ENCODE data around the gene MACROH2A1. TPM values are rescaled to one million over a fixed set of nuclear protein-coding genes. Genes with fewer than 3 reads are reported as not detected.

Gene MACROH2A1
- polyA plus RNA-seq, 1 experiment: 129 TPM

- Histone ChIP-seq H3K4me3 (ENCODE audit: low read depth, low read length) (no peak overlapping the region), H3K9me3 (ENCODE audit: control insufficient read depth, insufficient read depth, low read length) (no peaks in the 10 kb centered on the region; the same call in 1 of the 2 replicates), H3K27me3 (ENCODE audit: control insufficient read depth, insufficient read depth, low read length) (no peaks in the 10 kb centered on the region), H3K27ac (ENCODE audit: low read depth, low read length) (peak overlapping the region; percentile 83)
- TF ChIP-seq, protein P1, sequence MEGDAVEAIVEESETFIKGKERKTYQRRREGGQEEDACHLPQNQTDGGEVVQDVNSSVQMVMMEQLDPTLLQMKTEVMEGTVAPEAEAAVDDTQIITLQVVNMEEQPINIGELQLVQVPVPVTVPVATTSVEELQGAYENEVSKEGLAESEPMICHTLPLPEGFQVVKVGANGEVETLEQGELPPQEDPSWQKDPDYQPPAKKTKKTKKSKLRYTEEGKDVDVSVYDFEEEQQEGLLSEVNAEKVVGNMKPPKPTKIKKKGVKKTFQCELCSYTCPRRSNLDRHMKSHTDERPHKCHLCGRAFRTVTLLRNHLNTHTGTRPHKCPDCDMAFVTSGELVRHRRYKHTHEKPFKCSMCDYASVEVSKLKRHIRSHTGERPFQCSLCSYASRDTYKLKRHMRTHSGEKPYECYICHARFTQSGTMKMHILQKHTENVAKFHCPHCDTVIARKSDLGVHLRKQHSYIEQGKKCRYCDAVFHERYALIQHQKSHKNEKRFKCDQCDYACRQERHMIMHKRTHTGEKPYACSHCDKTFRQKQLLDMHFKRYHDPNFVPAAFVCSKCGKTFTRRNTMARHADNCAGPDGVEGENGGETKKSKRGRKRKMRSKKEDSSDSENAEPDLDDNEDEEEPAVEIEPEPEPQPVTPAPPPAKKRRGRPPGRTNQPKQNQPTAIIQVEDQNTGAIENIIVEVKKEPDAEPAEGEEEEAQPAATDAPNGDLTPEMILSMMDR (IDR thresholded peaks at IDR 0.05; ENCODE audit: low read depth, low read length): no peak
- DNase-seq (ENCODE audit: low read depth, low spot score): no peak
- POLR2A ChIA-PET: interaction anchor here (0.9 kb wide), 1 partner anchor 20 kb away, joined by 3 read pairs; no protein-coding TSS in a partner anchor
- CTCF ChIA-PET: interaction anchor here (1.5 to 2.3 kb wide), 2 partner anchors 28 to 34 kb away, joined by 3 to 7 read pairs; no protein-coding TSS in a partner anchor
Observed at GRCh38 chr5:135392256-135392655, 6.8 kb downstream of the MACROH2A1 start.

GRCh38 chr5:135391869-135392255, 7.2 kb downstream of the MACROH2A1 start:
- TF ChIP-seq, protein P1 (IDR thresholded peaks at IDR 0.05; ENCODE audit: low read depth, low read length): no peak
- CTCF ChIA-PET: interaction anchor here (1.2 to 2.3 kb wide), 3 partner anchors 19 to 34 kb away, joined by 3 to 7 read pairs (median 5); no protein-coding TSS in a partner anchor
- H3K27ac ChIP-seq (ENCODE audit: low read depth, low read length): peak overlapping the region; percentile 83
- POLR2A ChIA-PET: interaction anchor here (0.9 kb wide), 1 partner anchor 20 kb away, joined by 3 read pairs; no protein-coding TSS in a partner anchor
- H3K9me3 ChIP-seq (ENCODE audit: control insufficient read depth, insufficient read depth, low read length): no peaks in the 10 kb centered on the region; the same call in 1 of the 2 replicates
- H3K4me3 ChIP-seq (ENCODE audit: low read depth, low read length): no peak overlapping the region
- DNase-seq (ENCODE audit: low read depth, low spot score): no peak
- H3K27me3 ChIP-seq (ENCODE audit: control insufficient read depth, insufficient read depth, low read length): no peaks in the 10 kb centered on the region

- ChIA-PET POLR2A (interaction anchor here (0.9 to 1.0 kb wide), 3 partner anchors 24 to 183 kb away, joined by 3 to 4 read pairs (median 3); no protein-coding TSS in a partner anchor), CTCF (interaction anchor here (1.2 to 2.3 kb wide), 3 partner anchors 19 to 35 kb away, joined by 3 to 7 read pairs (median 5); no protein-coding TSS in a partner anchor)
- TF ChIP-seq, protein P1 (IDR thresholded peaks at IDR 0.05; ENCODE audit: low read depth, low read length): no peak; the same call in 1 of the 2 replicates
- DNase-seq (ENCODE audit: low read depth, low spot score): peak; percentile 84
- Histone ChIP-seq H3K27me3 (ENCODE audit: control insufficient read depth, insufficient read depth, low read length) (no peaks in the 10 kb centered on the region), H3K4me3 (ENCODE audit: low read depth, low read length) (no peak overlapping the region), H3K27ac (ENCODE audit: low read depth, low read length) (peak overlapping the region; percentile 83), H3K9me3 (ENCODE audit: control insufficient read depth, insufficient read depth, low read length) (no peaks in the 10 kb centered on the region; the same call in 1 of the 2 replicates)
Observed at GRCh38 chr5:135391116-135391868, 7.7 kb downstream of the MACROH2A1 start.

GRCh38 chr5:135388860-135389435, 10.1 kb downstream of the MACROH2A1 start:
- Histone ChIP-seq H3K27me3 (ENCODE audit: control insufficient read depth, insufficient read depth, low read length) (no peaks in the 10 kb centered on the region), H3K4me3 (ENCODE audit: low read depth, low read length) (no peak overlapping the region), H3K27ac (ENCODE audit: low read depth, low read length) (no peak overlapping the region), H3K9me3 (ENCODE audit: control insufficient read depth, insufficient read depth, low read length) (no peaks in the 10 kb centered on the region; the same call in 1 of the 2 replicates)
- CTCF ChIA-PET: no interaction called here
- POLR2A ChIA-PET: no interaction called here
- TF ChIP-seq, protein P1 (IDR thresholded peaks at IDR 0.05; ENCODE audit: low read depth, low read length): no peak
- DNase-seq (ENCODE audit: low read depth, low spot score): no peak

GRCh38 chr5:135387629-135387960, 11.4 kb downstream of the MACROH2A1 start:
- CTCF ChIA-PET: no interaction called here
- DNase-seq (ENCODE audit: low read depth, low spot score): no peak
- Histone ChIP-seq H3K9me3 (ENCODE audit: control insufficient read depth, insufficient read depth, low read length) (no peaks in the 10 kb centered on the region; the same call in 1 of the 2 replicates), H3K27me3 (ENCODE audit: control insufficient read depth, insufficient read depth, low read length) (no peaks in the 10 kb centered on the region), H3K4me3 (ENCODE audit: low read depth, low read length) (no peak overlapping the region), H3K27ac (ENCODE audit: low read depth, low read length) (no peak overlapping the region)
- POLR2A ChIA-PET: no interaction called here
- TF ChIP-seq, protein P1 (IDR thresholded peaks at IDR 0.05; ENCODE audit: low read depth, low read length): no peak

Data from AG04450 (cell line).